HG02840 (cell line): ENCODE results near the gene RPRD1B.

Source experiments
- ATAC-seq: cut with Tn5 transposase; IDR thresholded peaks from one replicate; pipeline ENCODE4 v1.9.1; 2021; ENCODE audit warnings: mild to moderate bottlenecking, moderate library complexity, moderate number of reproducible peaks; ENCODE audit not compliant: unreplicated experiment, low FRiP score

The RPRD1B gene

DNA sequence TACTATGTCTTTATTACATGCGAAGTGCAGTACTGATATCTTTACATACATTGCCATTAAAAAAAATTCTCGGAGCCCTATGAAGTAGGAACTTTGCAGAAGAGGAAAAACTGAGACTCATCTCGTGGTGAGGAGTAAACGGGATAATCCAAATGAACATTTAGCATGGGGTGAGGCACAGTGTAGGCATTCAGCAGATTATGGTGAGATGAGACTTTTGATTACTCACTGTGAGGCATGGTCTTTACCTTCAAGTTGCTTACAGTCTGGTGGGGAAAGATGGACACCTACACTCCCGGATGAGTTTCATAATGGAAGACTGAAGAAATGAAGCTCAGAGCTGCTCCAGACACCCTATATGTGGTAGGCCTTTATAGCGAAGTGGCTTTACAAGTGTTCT lies 1.4 kb downstream of the RPRD1B start:
- no peak for ATAC-seq

DNA sequence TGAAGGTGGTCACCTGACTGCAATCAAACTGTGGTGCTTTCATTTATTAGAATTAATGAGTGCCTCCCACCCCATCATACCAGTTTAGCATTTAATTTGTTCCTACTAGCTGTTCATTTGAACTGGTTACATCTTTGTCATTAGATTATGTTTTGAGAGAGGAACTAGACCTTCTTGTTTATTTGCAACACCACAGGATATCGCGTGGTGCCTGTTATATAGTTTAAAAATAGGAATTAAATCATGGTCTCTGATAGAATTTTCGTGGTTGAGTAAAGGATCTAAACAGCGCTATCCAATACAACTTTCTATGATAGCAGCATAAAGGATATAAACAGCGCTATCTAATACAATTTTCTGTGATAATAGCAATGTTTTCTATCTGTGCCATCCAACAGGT lies 2.8 kb downstream of the RPRD1B start:
- no peak for ATAC-seq

DNA sequence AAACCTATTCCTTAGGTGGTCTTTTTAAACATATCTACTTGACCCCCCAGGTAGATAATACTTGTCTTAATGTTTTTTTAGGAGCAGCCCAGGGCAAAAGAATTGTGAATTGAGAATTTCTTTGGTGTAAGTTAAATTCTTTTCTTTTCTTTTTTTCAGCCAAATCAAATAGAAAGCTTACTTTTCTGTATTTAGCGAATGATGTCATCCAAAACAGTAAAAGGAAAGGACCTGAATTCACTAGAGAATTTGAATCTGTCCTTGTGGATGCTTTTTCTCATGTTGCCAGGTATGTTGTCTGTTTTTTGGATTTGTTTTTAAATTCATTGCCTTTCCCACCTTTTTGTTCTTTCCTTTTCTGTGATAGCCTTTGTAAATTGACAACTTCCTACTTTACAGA lies 6.7 kb downstream of the RPRD1B start:
- no peak for ATAC-seq

DNA sequence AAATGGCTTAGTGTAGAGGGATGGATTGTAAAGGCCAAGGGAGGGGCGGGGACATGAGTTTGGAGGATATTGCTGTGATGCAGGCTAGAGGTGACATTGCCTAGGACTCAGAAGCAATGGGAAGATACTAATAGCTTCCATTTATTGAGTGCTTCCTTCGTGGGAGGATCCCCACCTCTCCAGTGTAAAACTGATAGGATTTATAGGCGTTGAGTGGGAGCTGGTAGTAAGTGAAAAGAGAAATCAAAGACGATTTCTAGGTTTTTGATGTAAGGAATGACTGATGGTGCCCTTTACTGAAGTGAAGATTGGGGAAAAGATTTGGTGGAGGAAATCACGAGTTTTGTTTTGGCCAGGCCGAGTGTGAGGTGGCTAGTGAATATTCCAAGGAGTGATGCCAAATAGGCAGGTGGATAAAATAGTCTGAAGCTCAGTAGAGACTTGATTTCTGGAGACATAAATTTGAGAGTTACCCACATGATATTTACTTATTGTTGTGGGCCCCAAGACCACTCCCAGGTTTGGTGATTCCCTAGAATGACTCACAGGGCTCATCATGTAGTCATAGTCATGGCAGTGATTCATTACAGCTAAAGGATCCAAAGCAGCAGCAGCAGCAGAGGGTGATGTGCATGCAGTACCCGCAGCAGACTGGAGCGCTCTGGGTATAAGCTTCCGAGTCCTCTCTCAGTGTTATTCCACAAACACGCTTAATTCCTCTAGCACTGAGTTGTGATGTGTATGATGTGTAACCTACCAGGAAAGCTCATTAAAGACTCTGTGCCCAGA lies 10.2 kb downstream of the RPRD1B start:
- no peak for ATAC-seq

DNA sequence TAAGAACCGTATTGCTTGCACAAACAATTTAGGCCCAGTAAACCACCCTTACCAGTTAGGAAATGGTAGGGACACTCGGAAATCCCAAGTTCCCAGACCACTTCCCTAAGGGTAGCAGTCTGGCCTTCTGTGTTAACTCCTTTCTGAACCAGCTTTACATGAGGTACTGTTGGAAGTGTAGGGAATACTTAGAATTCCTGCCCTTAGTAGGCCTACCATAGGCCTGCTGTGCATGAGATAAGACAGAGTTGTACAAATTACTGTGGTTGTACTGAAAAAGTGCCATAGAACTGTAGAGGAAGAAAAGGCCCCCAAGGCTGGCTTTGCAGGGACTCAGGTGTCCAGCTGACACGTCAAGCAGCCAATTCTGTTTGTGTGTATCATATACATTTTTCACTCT lies 11.1 kb downstream of the RPRD1B start:
- ATAC-seq, result no peak

DNA sequence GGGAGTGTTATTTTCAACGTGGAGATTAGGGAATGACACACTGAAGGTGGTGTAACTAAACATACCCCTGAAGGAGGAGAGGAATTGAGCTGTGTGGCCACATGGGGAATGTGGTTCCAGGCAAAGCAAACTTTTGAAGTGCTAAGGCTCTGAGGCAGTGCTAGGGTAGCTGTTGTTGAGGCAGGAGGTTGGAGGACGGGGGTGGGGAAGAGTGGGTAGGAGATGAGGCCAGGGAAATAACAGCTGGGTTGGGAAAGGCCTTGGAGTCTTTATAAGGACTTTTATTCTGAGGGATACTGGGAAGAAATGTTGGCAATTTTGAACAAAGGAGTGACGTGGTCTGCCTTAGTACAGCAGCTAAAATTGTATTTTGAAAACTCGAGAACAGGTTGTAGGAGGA lies 13.0 kb downstream of the RPRD1B start:
- ATAC-seq, result no peak

DNA sequence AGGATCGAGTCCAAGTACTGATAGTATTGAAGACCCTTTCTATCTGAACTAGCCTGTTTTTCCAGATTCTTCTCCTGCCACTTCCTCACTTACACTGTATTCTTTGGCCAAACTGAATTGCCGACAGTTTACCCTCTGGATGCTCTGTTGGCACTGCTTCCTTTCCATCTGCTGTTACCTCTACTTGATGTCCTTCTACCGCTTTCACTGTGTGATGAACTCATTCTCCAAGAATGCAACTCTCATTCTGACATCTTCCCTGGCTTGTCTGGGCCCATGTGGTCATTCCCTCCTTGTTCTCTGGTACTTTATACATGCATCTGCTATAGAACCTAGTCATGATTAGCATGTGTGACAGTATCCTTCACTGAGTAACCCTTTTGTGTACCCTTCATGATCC lies 16.3 kb downstream of the RPRD1B start:
- ATAC-seq, result no peak

DNA sequence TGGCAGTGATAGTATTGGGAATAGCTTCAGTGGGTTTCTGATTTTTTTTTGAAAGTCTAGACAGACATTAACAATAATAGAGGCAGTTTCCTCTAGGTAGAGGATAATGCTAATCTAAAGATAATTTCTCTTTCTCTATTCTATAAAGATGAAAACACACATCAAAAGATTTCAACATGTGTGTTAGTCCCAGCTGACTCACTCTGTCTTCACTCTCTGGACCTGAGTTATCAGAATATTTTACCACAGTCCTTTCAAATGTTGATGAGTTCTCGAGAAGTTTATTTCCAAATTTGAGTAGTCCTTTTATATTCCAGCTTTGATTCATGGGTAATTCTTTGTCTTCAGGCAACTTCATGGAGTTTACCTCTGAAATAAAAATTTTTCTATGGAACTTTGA lies 17.1 kb downstream of the RPRD1B start:
- no peak for ATAC-seq

DNA sequence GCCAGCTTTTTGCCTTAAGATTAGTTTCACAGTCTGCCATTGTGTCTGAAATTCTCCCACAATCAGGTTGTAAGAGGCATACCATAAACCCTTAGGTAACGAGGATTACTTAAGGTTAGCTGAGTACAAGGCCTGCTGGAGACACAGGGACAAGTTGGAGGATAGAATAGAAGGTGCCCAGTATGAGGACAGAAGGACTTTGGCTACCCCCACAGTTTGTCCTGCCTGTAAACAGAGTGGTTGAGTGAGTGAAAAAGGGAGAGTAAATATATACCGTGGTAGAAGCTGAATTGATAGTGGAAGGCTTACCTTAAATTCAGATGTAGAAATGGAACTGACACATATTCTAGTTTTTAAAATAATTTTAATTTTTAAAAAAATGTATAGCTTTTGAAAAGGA lies 19.3 kb downstream of the RPRD1B start:
- ATAC-seq, result no peak

DNA sequence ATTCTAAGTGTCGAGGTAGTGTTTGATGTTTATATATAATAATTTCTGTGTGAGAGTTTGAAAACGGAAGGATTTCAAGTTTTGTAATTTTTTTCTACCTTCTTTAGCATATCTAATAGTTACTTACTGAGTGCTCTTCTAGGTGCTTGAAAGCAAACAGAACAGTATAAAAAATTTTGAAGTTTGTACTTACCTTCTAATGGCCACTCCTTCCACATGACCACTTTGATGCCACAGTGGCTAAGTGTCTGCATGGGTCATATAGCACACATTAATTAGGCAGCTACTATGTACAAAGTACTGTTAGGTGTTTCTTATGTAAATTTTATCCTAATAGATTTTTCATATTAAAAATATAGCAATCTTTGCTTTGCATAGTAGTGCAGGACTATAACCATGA lies 21.1 kb downstream of the RPRD1B start:
- no peak for ATAC-seq

DNA sequence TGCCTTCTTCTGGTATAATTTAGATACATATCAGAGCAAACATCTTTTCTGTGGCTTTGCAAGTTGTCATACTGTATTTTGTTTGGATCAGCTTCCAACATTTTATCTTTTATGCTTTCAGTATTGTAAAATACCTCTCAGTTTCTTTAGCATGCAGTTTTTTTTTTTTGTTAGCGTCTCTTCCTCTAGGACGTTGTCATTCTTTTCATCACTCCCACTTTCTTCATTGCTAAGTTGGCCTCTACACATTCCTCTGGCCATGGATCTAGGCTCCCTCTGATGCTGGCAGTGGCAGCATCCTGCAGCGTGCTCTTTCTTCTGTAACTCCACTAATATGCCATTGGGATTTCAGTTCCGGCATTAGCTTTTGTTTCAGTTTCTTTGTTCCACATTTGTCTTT lies 21.7 kb downstream of the RPRD1B start:
- no peak for ATAC-seq

DNA sequence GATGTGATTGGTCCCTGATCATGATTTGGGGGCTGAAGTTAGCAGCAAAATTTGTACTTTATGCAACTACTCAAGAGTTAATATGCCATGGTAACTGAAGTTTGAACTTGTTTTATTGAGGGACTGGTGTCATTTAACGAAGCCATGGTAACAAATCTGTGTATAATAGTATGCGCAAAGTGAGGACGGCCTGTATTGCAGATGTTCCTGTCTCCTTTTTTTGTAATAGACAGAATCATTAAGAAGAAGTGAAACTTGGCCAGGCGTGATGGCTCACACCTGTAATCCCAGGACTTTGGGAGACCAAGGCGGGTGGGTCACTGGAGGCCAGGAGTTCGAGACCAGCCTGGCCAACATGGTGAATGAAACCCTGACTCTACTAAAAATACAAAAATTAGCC lies 22.3 kb downstream of the RPRD1B start:
- ATAC-seq, result no peak

DNA sequence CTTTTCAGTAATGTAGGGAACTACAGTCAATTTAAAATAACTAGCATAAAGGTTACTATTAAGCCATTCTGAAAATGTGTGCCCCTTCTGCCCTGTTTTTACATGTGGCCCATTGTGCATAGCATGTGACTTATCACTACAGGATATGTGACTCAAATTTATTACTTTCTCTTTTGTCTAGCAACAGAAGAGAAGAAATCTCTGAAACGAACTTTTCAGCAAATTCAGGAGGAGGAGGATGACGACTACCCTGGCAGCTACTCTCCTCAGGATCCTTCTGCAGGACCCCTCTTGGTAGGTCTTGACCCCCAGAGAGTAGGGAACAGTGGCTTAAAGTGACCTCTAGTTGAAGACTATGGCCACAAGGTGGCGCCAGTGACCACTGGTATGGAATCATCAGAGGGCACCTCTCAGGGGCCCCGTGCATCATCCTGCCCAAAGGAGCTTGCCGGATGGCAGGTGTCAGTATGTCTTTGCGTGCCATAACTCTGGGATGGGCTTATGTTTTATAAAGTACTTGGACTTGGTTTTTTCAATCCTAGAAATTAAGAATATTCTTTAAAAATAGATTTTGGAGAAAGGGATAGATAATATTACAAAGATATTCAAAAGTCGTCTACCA lies 23.9 kb downstream of the RPRD1B start:
- no peak for ATAC-seq

DNA sequence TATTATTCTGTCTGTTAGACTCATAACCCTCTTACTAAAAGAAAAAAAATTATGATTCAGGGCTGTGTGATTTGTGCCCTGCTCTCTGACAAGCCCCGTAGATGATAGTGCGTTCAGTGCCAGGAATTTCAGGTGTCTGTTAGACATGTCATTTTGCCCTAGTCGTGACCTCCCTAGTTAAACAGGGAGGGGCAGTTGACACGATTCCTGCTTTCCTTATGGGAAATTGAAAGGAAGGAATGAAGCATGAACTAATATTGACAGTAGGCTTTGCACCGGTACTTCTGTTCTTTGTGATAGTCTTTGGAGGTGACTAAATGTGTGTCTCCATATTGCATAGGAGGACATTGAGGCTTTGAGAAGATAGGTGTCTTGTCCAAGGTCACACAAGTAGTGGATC lies 26.3 kb downstream of the RPRD1B start:
- no peak for ATAC-seq

DNA sequence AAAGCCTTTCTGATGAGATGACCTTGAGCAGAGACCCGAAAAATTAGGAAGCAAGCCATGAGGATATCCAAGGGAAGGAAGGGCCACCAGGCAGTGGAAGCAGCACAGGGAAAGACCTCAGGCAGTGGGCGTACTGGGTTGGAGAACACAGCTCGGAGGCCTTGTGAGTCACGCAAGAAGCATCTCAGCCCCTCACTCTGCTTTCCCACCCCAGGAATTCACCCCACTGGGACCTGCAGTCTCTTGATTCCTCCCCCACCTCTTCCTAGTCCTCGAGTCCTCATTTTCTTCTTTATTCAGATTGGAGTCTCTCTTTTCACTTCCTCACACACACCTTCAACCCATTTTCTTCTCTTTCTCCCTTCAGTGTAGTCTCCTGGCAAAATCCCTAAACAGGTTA lies 27.0 kb downstream of the RPRD1B start:
- no peak for ATAC-seq

DNA sequence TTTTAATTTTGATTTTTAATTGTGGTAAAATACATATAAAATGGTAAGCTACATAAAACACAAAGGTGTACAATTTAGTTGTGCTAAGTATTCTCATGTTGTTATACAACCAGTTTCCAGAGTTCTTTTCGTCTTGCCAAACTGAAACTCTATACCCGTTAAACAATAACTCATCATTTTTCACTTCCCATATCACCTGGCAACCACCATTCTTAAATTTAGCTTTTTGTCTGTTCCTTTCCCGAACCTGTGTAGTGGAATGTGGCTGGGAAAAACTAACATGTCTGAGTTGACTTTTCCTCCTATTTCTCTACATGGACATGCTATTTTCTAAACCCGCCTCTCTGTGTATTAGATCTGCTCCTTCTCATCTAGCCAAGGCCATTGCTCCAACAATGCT lies 27.6 kb downstream of the RPRD1B start:
- ATAC-seq, result no peak

DNA sequence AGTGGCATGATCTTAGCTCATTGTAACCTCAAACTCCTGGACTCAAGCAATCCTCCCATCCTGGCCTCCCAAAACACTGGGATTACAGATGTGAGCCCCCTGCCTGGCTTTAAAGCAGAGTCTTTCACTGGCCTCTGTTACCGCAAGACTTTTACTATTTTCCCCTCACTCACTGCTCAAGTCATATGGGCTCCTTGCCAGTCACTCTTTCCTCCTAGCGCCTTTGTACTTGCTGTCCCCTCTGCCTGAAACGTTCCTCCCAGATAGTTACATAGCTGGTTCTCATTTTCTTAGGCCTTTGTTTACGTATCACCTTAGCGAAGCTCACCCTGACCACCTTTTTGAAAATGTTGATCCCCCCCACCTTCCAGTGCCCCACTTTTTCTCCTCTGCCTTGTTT lies 29.3 kb downstream of the RPRD1B start:
- ATAC-seq, result no peak

DNA sequence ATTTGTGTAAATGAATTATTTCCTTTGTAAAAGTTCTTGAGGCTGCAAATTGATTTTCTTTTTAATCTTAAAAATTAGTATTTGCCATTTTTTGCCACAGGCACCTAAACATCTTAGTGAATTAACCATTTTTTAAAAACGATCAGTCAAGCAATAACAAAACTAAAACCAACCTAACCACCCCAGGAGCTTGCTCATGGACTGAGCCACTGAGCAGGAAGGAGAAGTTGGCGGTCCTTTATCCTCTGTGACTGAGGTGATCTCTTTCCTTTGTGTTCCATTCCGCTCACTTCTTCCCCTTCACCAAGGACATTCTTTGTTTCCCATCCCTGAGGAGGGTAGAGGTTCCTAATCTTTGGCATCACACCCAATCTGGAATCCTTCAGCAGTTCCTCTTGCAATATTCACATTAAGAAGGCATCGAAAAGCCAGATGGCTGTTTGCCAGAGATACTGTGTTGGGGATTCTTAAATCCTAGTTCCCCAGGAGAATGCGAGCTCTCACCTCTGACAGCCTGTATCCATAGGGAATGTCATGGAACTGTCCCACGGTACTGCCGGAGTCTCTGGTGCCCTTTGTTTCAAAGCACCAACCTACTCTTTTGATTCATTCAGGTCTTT lies 30.5 kb downstream of the RPRD1B start:
- no peak for ATAC-seq

DNA sequence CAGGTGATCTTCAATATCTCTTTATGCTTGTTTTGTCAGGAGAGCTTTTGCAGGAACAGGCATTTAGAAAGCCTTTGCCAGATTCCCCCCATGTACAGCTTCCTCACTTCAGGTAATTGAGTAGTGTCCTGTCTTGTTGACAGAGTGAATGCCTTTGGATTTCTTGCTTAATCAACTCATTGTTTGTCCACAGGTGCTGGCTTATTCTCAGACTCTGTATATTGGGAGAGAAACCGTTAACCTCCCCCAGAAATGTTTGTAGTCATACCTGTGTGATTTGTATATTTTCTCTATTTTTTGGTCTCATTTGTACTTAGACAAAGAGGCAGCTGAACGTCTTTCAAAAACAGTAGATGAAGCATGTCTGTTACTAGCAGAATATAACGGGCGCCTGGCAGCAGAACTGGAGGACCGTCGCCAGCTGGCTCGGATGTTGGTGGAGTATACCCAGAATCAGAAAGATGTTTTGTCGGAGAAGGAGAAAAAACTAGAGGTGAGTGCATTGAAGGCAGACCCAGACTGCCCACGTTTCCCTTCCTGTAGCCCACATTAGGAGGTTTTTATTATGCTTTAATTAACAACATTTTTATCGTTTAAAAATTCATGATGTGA lies 32.3 kb downstream of the RPRD1B start:
- no peak for ATAC-seq

DNA sequence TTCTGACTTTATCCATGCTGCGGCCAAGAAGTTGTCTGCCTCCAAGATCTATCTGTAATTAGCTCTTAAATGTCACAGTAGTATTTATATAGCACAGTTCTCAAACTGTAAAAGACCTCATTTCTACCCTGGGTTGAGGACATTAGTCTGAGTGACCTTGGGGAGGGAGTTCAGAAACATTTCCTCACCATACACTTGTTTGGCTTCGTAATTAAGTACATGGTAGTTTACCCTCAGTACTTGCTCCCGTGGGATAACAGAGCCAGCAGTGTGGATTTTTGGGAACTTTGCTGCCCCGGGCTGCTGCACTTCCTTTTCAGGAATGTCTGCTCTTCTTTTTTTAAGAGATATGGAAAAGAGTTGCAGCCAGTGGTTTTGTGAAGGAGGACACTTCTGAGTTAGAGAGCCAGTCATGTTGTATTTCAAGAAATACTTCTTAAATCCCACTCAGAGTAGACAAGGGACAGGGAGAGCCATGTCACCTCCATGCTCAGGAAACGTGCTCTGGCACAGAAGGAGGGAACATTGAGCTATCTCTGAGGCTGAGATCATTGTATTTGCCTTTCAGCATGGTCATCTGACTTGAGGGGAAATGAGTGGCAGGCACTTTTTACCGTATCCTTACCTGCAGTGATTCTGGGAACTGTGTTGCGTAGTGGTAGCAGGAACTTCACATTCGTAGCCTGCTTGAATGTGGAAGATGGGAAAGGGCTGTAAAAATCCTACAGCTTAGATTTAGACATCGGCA lies 33.6 kb downstream of the RPRD1B start:
- no peak for ATAC-seq
